ENCODE measurements around the gene HYOU1.
"Not testable (repeated sequence)": the region's sequence is repeated elsewhere in the genome, so short reads cannot be mapped to it uniquely, and the experiment has no call there.

HYOU1 gene

GRCh38 chr11:119017377-119017776 is 39.6 kb downstream of the HYOU1 start:
- not testable (repeated sequence) for DNase-seq

GRCh38 chr11:119016216-119017009 is 40.6 kb downstream of the HYOU1 start:
- DNase-seq = no peak

- no peak for DNase-seq
These were observed 41.9 kb downstream of the HYOU1 start for GRCh38 chr11:119015054-119015611.

- DNase-seq = no peak
These were observed 42.6 kb downstream of the HYOU1 start for GRCh38 chr11:119014209-119014924.

- DNase-seq = no peak
These were observed 44.3 kb downstream of the HYOU1 start for GRCh38 chr11:119012629-119013170.

GRCh38 chr11:119011476-119012053 is 45.4 kb downstream of the HYOU1 start:
- no peak for DNase-seq

- DNase-seq = no peak
These were observed 50.3 kb downstream of the HYOU1 start for GRCh38 chr11:119006656-119007055.

- no peak for DNase-seq
These were observed 56.1 kb downstream of the HYOU1 start for GRCh38 chr11:119000906-119001305.

- no peak for DNase-seq
These were observed 58.2 kb downstream of the HYOU1 start for GRCh38 chr11:118998822-118999221.

GRCh38 chr11:118998388-118998717 is 58.7 kb downstream of the HYOU1 start:
- DNase-seq = no peak

- DNase-seq = peak; percentile 95 to 96
These were observed 59.2 kb downstream of the HYOU1 start, which contains the start of gene CENATAC for GRCh38 chr11:118997627-118998387. Gene CENATAC, plus strand, starts transcription at chr11:118998138. Its CDS starts 60 bp downstream, at chr11:118998198.

- peak; percentile 23 to 56 for DNase-seq
These were observed 59.9 kb downstream of the HYOU1 start for GRCh38 chr11:118996926-118997626.
